IMR-90 (cell line): Measurements from ENCODE around the gene MGAT5. TPM values are rescaled to one million over a fixed set of nuclear protein-coding genes. Genes with fewer than 3 reads are reported as not detected.

Source experiments
- ATAC-seq: fragments of 200-7000 bp; cut with Tn5 transposase; 2 replicates; pipeline ENCODE4 v1.9.1; 2020; ENCODE audit warnings: low read depth, mild to moderate bottlenecking, moderate library complexity
- BruUV-seq: library from RNA; stranded (reverse); fragments of 400-500 nt; replicated peaks from 2 replicates; lab custom pipeline; 2021; lab: Mats Ljungman, UMichigan
- CTCF ChIA-PET: fragments of 300-600 bp; formaldehyde crosslinking; extraction: SDS; loops from one replicate; lab custom pipeline; 2021; ENCODE audit warnings: antibody characterized with exemption; lab: Yijun Ruan, JAX
- POLR2A ChIA-PET: fragments of 300-600 bp; sonication (Branson Sonifier 250); formaldehyde crosslinking; loops from one replicate; lab custom pipeline; 2022; ENCODE audit warnings: antibody characterized with exemption; ENCODE audit not compliant: unreplicated experiment; lab: Charles Lee
- DNase-seq: peaks from one replicate; pipeline ENCODE4 v3.0.0; 2013
- H2AFZ ChIP-seq: replicated peaks from 2 replicates; pipeline ENCODE3; 2013; ENCODE audit warnings: low read length, mild to moderate bottlenecking; ENCODE audit not compliant: poor library complexity
- H2AK5ac ChIP-seq: 2 replicates; pipeline ENCODE4 v1.6.1; 2013; ENCODE audit warnings: low read depth, low read length, inconsistent platforms
- H2AK9ac ChIP-seq: replicated peaks from 2 replicates; pipeline ENCODE3; 2013; ENCODE audit warnings: mild to moderate bottlenecking, low read depth, low read length, moderate library complexity; ENCODE audit not compliant: poor library complexity
- H2BK120ac ChIP-seq: 2 replicates; pipeline ENCODE4 v1.6.1; 2013; ENCODE audit warnings: low read depth, low read length, inconsistent platforms
- H2BK15ac ChIP-seq: 3 replicates; pipeline ENCODE4 v1.6.1; 2013; ENCODE audit warnings: low read depth, low read length, inconsistent platforms
- H2BK20ac ChIP-seq: 2 replicates; pipeline ENCODE4 v1.6.1; 2013; ENCODE audit warnings: low read depth, mild to moderate bottlenecking, inconsistent platforms, low read length, moderate library complexity
- H2BK5ac ChIP-seq: 2 replicates; pipeline ENCODE4 v1.6.1; 2013; ENCODE audit warnings: mild to moderate bottlenecking, low read depth, low read length, inconsistent platforms; ENCODE audit not compliant: poor library complexity, severe bottlenecking
- H3K14ac ChIP-seq: replicated peaks from 2 replicates; pipeline ENCODE4 v1.6.1; 2013; ENCODE audit warnings: low read depth, low read length, inconsistent platforms
- H3K18ac ChIP-seq: 2 replicates; pipeline ENCODE4 v1.6.1; 2013; ENCODE audit warnings: low read depth, low read length, control low read depth
- H3K23ac ChIP-seq: 2 replicates; pipeline ENCODE4 v1.6.1; 2013; ENCODE audit warnings: low read depth, low read length, inconsistent platforms
- H3K27ac ChIP-seq: 2 replicates; pipeline ENCODE4 v1.5.1; 2013; ENCODE audit warnings: mild to moderate bottlenecking, control low read depth, low read length; ENCODE audit not compliant: insufficient read depth
- H3K27me3 ChIP-seq: 2 replicates; pipeline ENCODE4 v1.6.1; 2013; ENCODE audit warnings: low read length; ENCODE audit not compliant: control insufficient read depth, insufficient read depth
- H3K36me3 ChIP-seq: 2 replicates; pipeline ENCODE4 v1.6.1; 2013; ENCODE audit warnings: low read length, mixed read lengths; ENCODE audit not compliant: control insufficient read depth, insufficient read depth
- H3K4ac ChIP-seq: 2 replicates; pipeline ENCODE4 v1.6.1; 2013; ENCODE audit warnings: low read depth, low read length, inconsistent platforms
- H3K4me1 ChIP-seq: 2 replicates; pipeline ENCODE4 v1.6.1; 2013; ENCODE audit warnings: low read length, mixed read lengths; ENCODE audit not compliant: control insufficient read depth, insufficient read depth
- H3K4me2 ChIP-seq: 2 replicates; pipeline ENCODE4 v1.6.1; 2013; ENCODE audit warnings: low read depth, mild to moderate bottlenecking, control low read depth, low read length, moderate library complexity
- H3K4me3 ChIP-seq: 2 replicates; pipeline ENCODE4 v1.5.1; 2013; ENCODE audit warnings: low read depth, mild to moderate bottlenecking, control low read depth, low read length, moderate library complexity; ENCODE audit not compliant: insufficient read depth
- H3K56ac ChIP-seq: 2 replicates; pipeline ENCODE4 v1.6.1; 2013; ENCODE audit warnings: low read length, inconsistent platforms; ENCODE audit not compliant: insufficient read depth; ENCODE audit errors: extremely low read depth
- H3K79me1 ChIP-seq, 2 experiments: 2 replicates each; pipeline ENCODE4 v1.6.1; 2013; ENCODE audit warnings: low read length in 2 of 2, inconsistent platforms in 1 of 2, low read depth in 1 of 2
- H3K9ac ChIP-seq: 2 replicates; pipeline ENCODE4 v1.6.1; 2013; ENCODE audit warnings: low read depth, low read length, control low read depth
- H3K9me1 ChIP-seq: 2 replicates; pipeline ENCODE4 v1.6.1; 2013; ENCODE audit warnings: low read length, inconsistent platforms; ENCODE audit not compliant: insufficient read depth
- H3K9me3 ChIP-seq: 2 replicates; pipeline ENCODE4 v1.6.1; 2013; ENCODE audit warnings: low read length; ENCODE audit not compliant: control insufficient read depth, insufficient read depth
- H4K20me1 ChIP-seq: 2 replicates; pipeline ENCODE4 v1.6.1; 2013; ENCODE audit warnings: low read length, inconsistent platforms; ENCODE audit not compliant: insufficient read depth
- H4K5ac ChIP-seq: 2 replicates; pipeline ENCODE4 v1.6.1; 2013; ENCODE audit warnings: mild to moderate bottlenecking, low read depth, low read length, control low read depth
- H4K8ac ChIP-seq, 2 experiments: 2 replicates each; pipeline ENCODE4 v1.6.1; 2013; ENCODE audit warnings: low read depth in 2 of 2, low read length in 2 of 2, control low read depth in 1 of 2, inconsistent platforms in 1 of 2
- H4K91ac ChIP-seq: 2 replicates; pipeline ENCODE4 v1.6.1; 2013; ENCODE audit warnings: low read depth, low read length, inconsistent platforms; ENCODE audit not compliant: insufficient read depth
- CHD1 ChIP-seq: IDR thresholded peaks from 2 replicates; pipeline ENCODE4 v1.6.1; 2012; ENCODE audit warnings: low read depth, low read length, improper control_type of control experiment
- FOS ChIP-seq: fragments of 150-350 bp; IDR thresholded peaks from 2 replicates; pipeline ENCODE4 v1.6.1; 2016; ENCODE audit warnings: low read depth, low read length
- RCOR1 ChIP-seq: IDR thresholded peaks from 2 replicates; pipeline ENCODE4 v1.6.1; 2012; ENCODE audit warnings: mild to moderate bottlenecking, low read length, improper control_type of control experiment; ENCODE audit not compliant: insufficient replicate concordance
- WGBS, 2 experiments: methylation state at CpG; one replicate each; pipeline versions ENCODE4 v1.1.5 to v1.1.7; 2013; ENCODE audit warnings: missing lambda C conversion rate in 2 of 2; ENCODE audit not compliant: insufficient read length in 1 of 2; ENCODE audit errors: extremely low coverage in 2 of 2; 5-methylcytosine and 5-hydroxymethylcytosine counted together
- dilution Hi-C: fragments of 300-500 bp; cut with HindIII; formaldehyde crosslinking; loops from one replicate; pipeline ENCODE4 v1.14.3; 2018; ENCODE audit warnings: low sequenced_read_pairs; ENCODE audit not compliant: unreplicated experiment
- in situ Hi-C: fragments of 300-500 bp; cut with MboI; formaldehyde crosslinking; loops from 3 replicates; pipeline ENCODE4 v1.14.3; 2019; ENCODE audit warnings: low sequenced_read_pairs, inconsistent platforms, mixed read lengths
- intact Hi-C: fragments of 100-400 bp; cut with micrococcal nuclease; formaldehyde crosslinking; loops from 2 replicates; pipeline ENCODE4 v1.10.0; 2022
- polyA plus RNA-seq, 3 experiments: library from polyadenylated mRNA; depleted of rRNA; stranded (reverse); fragments of >200 nt; gene quantifications; 2 replicates each; pipeline ENCODE4 v1.2.3, GENCODE V29; 2012; ENCODE audit warnings: low replicate concordance in 1 of 3
- total RNA-seq: library from RNA; depleted of rRNA; stranded (reverse); fragments of >200 nt; gene quantifications from 2 replicates; pipeline ENCODE4 v1.2.3, GENCODE V29; 2012

The MGAT5 gene
- total and polyA plus RNA-seq, 2 of the 4 experiments (the other 2 are of a cell fraction): 22.9 to 59.9 TPM

- Histone ChIP-seq H3K4me2 (peak overlapping the region; percentile 64), H2BK15ac (no peak overlapping the region; the same call in 2 of the 3 replicates), H3K27me3 (no peaks in the 10 kb centered on the region), H3K18ac (peak overlapping the region; percentile 38; the same call in 1 of the 2 replicates), H3K23ac (peak overlapping the region; percentile 84), H3K79me1 (peaks cover 26% of the 10 kb centered on the region in 2 experiments), H2AK5ac (peak overlapping the region; percentile 31; the same call in 1 of the 2 replicates), H3K9me1 (peaks cover 6% of the 10 kb centered on the region), H2BK20ac (peak overlapping the region; percentile 28), H3K4ac (peak overlapping the region; percentile 55), H3K36me3 (peaks cover 4% of the 10 kb centered on the region), H4K20me1 (peaks cover 7% of the 10 kb centered on the region; the same call in 1 of the 2 replicates), H3K27ac (peak overlapping the region; percentile 50; the same call in 1 of the 2 replicates), H3K56ac (no peak overlapping the region), H4K91ac (no peak overlapping the region), H2BK5ac (peak overlapping the region; percentile 24), H2AK9ac (no peak overlapping the region), H4K8ac (peak overlapping the region in 1 of 2 experiments; percentile 3; a peak in 1 of 4 replicates), H3K4me3 (no peak overlapping the region), H2BK120ac (peak overlapping the region; percentile 20; the same call in 1 of the 2 replicates), H3K9me3 (no peaks in the 10 kb centered on the region), H3K4me1 (peaks cover 11% of the 10 kb centered on the region), H2AFZ (no peak overlapping the region), H3K9ac (peak overlapping the region; percentile 2; the same call in 1 of the 2 replicates), H4K5ac (peak overlapping the region; percentile 20; the same call in 1 of the 2 replicates), H3K14ac (peak overlapping the region; percentile 26; the same call in 1 of the 2 replicates)
- peak; percentile 69 for ATAC-seq
- ChIA-PET CTCF (interaction anchor here (1.1 kb wide), 1 partner anchor 150 kb away, joined by 3 read pairs; no protein-coding TSS in a partner anchor), POLR2A (no interaction called here)
- in situ Hi-C loops: no loop called here
- no peak for TF ChIP-seq CHD1
- TF ChIP-seq RCOR1: no peak
- peak; percentile 27; the same call in 1 of the 2 replicates for TF ChIP-seq FOS
- dilution Hi-C loops: no loop called here
- DNase-seq: peak; percentile 70
- WGBS, 2 experiments: 0% methylated on average over 1 of the region's 8 CpGs; no CpG with 5 or more reads in 1 of the 2 experiments
- intact Hi-C loops: no loop called here
- no TSS peak for BruUV-seq
These were observed 47.4 kb downstream of the MGAT5 start for GRCh38 chr2:134301099-134301927.
